Muscle layer of colon (tissue), 2 donors: ENCODE results near the gene PLCH1.

Source experiments
- H3K27ac ChIP-seq: one replicate; pipeline ENCODE4 v1.7.0; 2013; ENCODE audit warnings: low read depth, mild to moderate bottlenecking, low read length, moderate library complexity
- H3K27me3 ChIP-seq, 2 donors: one replicate each; pipeline ENCODE4 v1.7.0; 2013; ENCODE audit warnings: low read length in 2 of 2, mild to moderate bottlenecking in 2 of 2; ENCODE audit not compliant: insufficient read depth in 2 of 2, control insufficient read depth in 1 of 2
- H3K36me3 ChIP-seq: one replicate; pipeline ENCODE4 v1.7.0; 2013; ENCODE audit warnings: mild to moderate bottlenecking, low read length; ENCODE audit not compliant: insufficient read depth
- H3K4me1 ChIP-seq: one replicate; pipeline ENCODE4 v1.7.0; 2013; ENCODE audit warnings: mild to moderate bottlenecking, low read length; ENCODE audit not compliant: insufficient read depth
- H3K4me3 ChIP-seq, 2 donors: one replicate each; pipeline ENCODE4 v1.7.0; 2013; ENCODE audit warnings: low read length in 2 of 2, low read depth in 1 of 2, mild to moderate bottlenecking in 1 of 2, moderate library complexity in 1 of 2
- H3K9ac ChIP-seq: one replicate; pipeline ENCODE4 v1.7.0; 2013; ENCODE audit warnings: low read length
- H3K9me3 ChIP-seq: one replicate; pipeline ENCODE4 v1.7.0; 2013; ENCODE audit warnings: mild to moderate bottlenecking, low read length
- donor health status: abdominal sarcoma.
- donor health status: Adenocarcinoma of cecum.

The PLCH1 gene

GRCh38 chr3:155742349-155742965 is 2.4 kb downstream of the PLCH1 start:
- no peaks in the 10 kb centered on the region for H3K9me3 ChIP-seq
- H3K27me3 ChIP-seq, result peaks cover 0 to 3% of the 10 kb centered on the region in 2 donors
- no peaks in the 10 kb centered on the region for H3K36me3 ChIP-seq
- H3K4me3 ChIP-seq, result no peak overlapping the region
- no peaks in the 10 kb centered on the region for H3K4me1 ChIP-seq
- H3K27ac ChIP-seq, result no peak overlapping the region
- no peak overlapping the region for H3K9ac ChIP-seq

GRCh38 chr3:155741603-155742002 is 3.3 kb downstream of the PLCH1 start:
- H3K9me3 ChIP-seq, result no peaks in the 10 kb centered on the region
- no peak overlapping the region for H3K27ac ChIP-seq

GRCh38 chr3:155741101-155741500 is 3.8 kb downstream of the PLCH1 start:
- H3K27me3 ChIP-seq, result peaks cover 0 to 3% of the 10 kb centered on the region in 2 donors
- no peak overlapping the region for H3K4me3 ChIP-seq
- H3K4me1 ChIP-seq, result no peaks in the 10 kb centered on the region
- H3K9me3 ChIP-seq, result no peaks in the 10 kb centered on the region
- no peaks in the 10 kb centered on the region for H3K36me3 ChIP-seq
- H3K27ac ChIP-seq, result no peak overlapping the region
- H3K9ac ChIP-seq, result no peak overlapping the region

More at GRCh38 chr3:155741603-155742002, 3.3 kb downstream of the PLCH1 start:
- no peak overlapping the region for H3K9ac ChIP-seq
- no peaks in the 10 kb centered on the region for H3K4me1 ChIP-seq
- H3K27me3 ChIP-seq, result peaks cover 0 to 3% of the 10 kb centered on the region in 2 donors
- H3K36me3 ChIP-seq, result no peaks in the 10 kb centered on the region
- no peak overlapping the region for H3K4me3 ChIP-seq

GRCh38 chr3:155739154-155739553 is 5.7 kb downstream of the PLCH1 start:
- Histone ChIP-seq H3K27me3 (peaks cover 0 to 3% of the 10 kb centered on the region in 2 donors), H3K9ac (no peak overlapping the region), H3K36me3 (no peaks in the 10 kb centered on the region), H3K4me3 (no peak overlapping the region), H3K9me3 (no peaks in the 10 kb centered on the region), H3K4me1 (no peaks in the 10 kb centered on the region), H3K27ac (no peak overlapping the region)

GRCh38 chr3:155738580-155739076 is 6.2 kb downstream of the PLCH1 start:
- Histone ChIP-seq H3K27me3 (peaks cover 0 to 3% of the 10 kb centered on the region in 2 donors), H3K9me3 (no peaks in the 10 kb centered on the region), H3K27ac (no peak overlapping the region), H3K9ac (no peak overlapping the region), H3K36me3 (no peaks in the 10 kb centered on the region), H3K4me3 (no peak overlapping the region), H3K4me1 (no peaks in the 10 kb centered on the region)

GRCh38 chr3:155737844-155738460 is 6.9 kb downstream of the PLCH1 start:
- no peaks in the 10 kb centered on the region for H3K4me1 ChIP-seq
- H3K27ac ChIP-seq, result no peak overlapping the region
- H3K9me3 ChIP-seq, result no peaks in the 10 kb centered on the region
- H3K9ac ChIP-seq, result no peak overlapping the region
- no peak overlapping the region for H3K4me3 ChIP-seq
- H3K27me3 ChIP-seq, result peaks cover 0 to 3% of the 10 kb centered on the region in 2 donors
- H3K36me3 ChIP-seq, result no peaks in the 10 kb centered on the region

GRCh38 chr3:155736381-155736780 is 8.5 kb downstream of the PLCH1 start:
- Histone ChIP-seq H3K4me1 (no peaks in the 10 kb centered on the region), H3K27ac (no peak overlapping the region), H3K9ac (no peak overlapping the region), H3K4me3 (no peak overlapping the region), H3K27me3 (no peaks in the 10 kb centered on the region), H3K9me3 (no peaks in the 10 kb centered on the region), H3K36me3 (no peaks in the 10 kb centered on the region)

GRCh38 chr3:155730843-155731242 is 14.0 kb downstream of the PLCH1 start:
- H3K27me3 ChIP-seq, result no peaks in the 10 kb centered on the region
- no peak overlapping the region for H3K9ac ChIP-seq
- H3K9me3 ChIP-seq, result no peaks in the 10 kb centered on the region
- H3K27ac ChIP-seq, result no peak overlapping the region
- no peaks in the 10 kb centered on the region for H3K4me1 ChIP-seq
- no peak overlapping the region for H3K4me3 ChIP-seq
- H3K36me3 ChIP-seq, result no peaks in the 10 kb centered on the region

GRCh38 chr3:155727836-155728235 is 17.0 kb downstream of the PLCH1 start:
- Histone ChIP-seq H3K27ac (no peak overlapping the region), H3K36me3 (no peaks in the 10 kb centered on the region), H3K9ac (no peak overlapping the region), H3K9me3 (no peaks in the 10 kb centered on the region), H3K4me3 (no peak overlapping the region), H3K4me1 (no peaks in the 10 kb centered on the region), H3K27me3 (no peaks in the 10 kb centered on the region)

- H3K9me3 ChIP-seq, result no peaks in the 10 kb centered on the region
- H3K4me3 ChIP-seq, result no peak overlapping the region
- no peak overlapping the region for H3K27ac ChIP-seq
- no peaks in the 10 kb centered on the region for H3K4me1 ChIP-seq
- no peaks in the 10 kb centered on the region for H3K36me3 ChIP-seq
- no peaks in the 10 kb centered on the region for H3K27me3 ChIP-seq
- no peak overlapping the region for H3K9ac ChIP-seq
Observed at GRCh38 chr3:155714295-155714718, 30.6 kb downstream of the PLCH1 start.

- Histone ChIP-seq H3K27me3 (no peaks in the 10 kb centered on the region), H3K27ac (no peak overlapping the region), H3K9me3 (no peaks in the 10 kb centered on the region), H3K4me1 (no peaks in the 10 kb centered on the region), H3K9ac (no peak overlapping the region), H3K4me3 (no peak overlapping the region), H3K36me3 (no peaks in the 10 kb centered on the region)
Observed at GRCh38 chr3:155712008-155712407, 32.9 kb downstream of the PLCH1 start.
